Medulla oblongata (tissue), 1 donor: ENCODE data around the gene USO1.
A peak's percentile ranks its signal among the peaks of the same experiment; 100 is the strongest.
"Not testable (repeated sequence)": the region's sequence is repeated elsewhere in the genome, so short reads cannot be mapped to it uniquely, and the experiment has no call there.

ENCODE experiments used
- DNase-seq: peaks from one replicate; pipeline ENCODE4 v3.0.0-alpha.2; 2015; ENCODE audit errors: extremely low spot score

Gene USO1

DNA sequence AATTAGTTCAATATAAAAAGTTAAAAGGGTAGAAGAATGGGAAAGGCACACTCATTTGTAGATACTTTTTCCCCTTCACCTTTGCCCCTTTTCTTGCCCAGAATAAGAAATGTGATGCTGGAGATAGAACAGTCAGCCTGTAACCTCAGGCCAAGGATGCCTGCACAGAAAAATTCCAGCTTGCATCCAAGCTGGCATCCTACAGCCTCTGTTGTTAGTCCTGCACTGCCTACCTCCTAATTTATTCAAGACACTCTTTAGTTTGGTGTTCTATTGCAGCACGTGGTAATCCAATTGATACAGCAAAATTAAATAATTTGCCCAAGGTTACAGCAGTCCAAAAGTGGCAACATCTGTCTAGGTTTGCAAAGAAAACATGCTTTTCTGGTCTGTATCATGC lies 9.7 kb upstream of the USO1 start:
- no peak for DNase-seq

DNA sequence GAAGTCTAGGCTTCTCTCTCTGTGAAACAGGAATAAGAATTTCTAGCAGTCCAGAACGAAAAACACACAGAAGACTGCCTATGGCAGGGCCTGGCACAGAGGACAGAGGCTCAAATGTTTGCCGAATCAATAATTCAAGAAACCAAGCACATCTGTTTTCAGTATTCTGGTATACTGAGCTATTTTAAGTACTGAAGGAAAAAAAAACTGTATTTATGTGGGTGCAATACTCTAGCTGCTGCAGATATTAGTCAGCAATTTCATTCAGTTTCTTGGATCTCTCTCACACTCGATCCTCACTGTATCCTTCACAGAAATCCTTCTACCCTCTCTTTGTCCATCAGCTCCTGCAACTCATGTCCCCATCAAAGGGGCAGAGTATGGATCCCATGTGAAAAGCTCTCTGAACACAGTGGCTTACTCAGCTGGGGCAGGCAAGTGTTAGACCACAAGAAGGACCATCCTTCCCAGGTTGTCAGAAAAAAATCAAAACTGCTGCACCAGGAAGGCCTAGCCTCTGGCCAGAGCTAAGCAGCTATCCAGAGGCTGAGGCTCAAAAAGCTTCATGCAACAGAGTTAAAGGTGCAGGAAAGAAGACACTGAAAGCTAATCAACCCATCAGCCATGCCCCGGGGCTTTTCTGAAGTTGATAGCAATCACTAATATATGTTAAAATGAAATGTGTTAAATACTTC lies 9.1 kb upstream of the USO1 start:
- peak; percentile 33 for DNase-seq

DNA sequence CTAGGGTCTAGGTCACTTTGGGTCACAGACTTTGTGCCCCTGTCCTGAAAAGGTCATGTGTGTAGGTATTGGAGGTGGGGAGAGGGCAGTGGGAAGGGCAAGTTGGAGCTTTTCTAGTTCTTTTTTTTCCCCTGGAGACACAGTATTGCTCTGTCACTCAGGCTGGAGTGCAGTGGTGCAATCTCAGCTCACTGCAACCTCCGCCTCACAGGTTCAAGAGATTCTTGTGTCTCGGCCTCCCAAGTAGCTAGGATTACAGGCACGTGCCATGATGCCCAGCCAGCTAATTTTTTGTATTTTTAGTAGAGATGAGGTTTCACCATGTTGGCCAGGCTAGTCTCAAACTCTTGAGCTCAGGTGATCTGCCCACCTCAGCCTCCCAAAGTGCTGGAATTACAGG lies 8.3 kb upstream of the USO1 start:
- DNase-seq: not testable (repeated sequence)

DNA sequence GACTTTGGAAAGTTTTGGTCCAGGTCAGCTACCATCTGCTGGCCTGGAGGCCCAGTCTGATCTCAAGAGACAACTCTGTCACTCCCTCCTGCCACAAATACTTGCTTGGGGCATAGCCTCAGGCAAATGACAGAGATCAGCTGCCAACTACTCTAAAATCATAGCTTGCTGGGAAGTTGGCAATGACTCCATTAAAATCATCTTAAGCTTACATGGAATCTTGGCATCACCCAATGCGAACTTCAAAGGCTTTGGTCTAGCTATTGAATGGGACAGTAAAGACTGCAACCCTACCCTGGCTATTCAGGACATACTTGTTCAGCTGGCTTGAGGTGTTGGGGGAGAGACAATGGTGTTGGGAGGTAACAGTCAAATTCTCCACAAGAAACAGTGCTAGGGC lies 7.0 kb upstream of the USO1 start:
- no peak for DNase-seq

DNA sequence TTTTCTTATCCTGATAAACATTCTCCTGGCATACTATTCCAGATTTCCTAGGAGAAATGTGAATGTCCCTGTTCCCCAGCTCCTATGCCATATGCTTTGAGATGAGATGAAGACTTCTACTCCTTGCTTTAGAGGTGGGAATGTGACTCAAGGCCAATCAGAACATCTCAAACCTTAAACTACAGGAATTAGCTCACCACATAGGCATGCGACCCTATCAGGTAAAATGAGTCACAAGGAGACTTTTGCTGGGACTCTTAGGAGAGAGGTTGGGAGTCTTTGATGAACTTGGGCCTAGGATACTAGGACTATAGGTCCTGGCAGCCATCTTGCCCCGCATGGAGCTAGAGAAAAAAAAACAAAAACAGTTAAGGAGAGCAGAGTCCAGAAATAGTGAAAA lies 5.8 kb upstream of the USO1 start:
- no peak for DNase-seq

DNA sequence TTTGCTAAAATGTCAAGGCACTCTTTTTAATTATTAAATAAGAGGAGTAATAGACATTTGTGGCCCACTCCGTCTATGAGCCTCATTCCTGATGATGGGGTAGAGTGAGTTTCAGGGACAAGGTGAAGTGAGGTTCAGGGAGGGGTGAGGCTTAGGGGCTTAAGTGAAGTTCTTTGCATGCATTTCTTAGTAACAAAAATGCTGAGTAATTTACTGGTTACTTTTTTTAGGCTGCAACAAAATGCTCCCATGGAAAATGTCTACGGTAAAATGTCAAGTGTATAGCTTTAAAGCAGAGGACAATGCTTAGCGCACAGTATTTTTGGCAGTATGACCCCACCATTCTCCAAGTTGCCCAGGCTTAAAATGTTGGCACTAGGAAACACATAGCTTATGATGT lies 2.0 kb upstream of the USO1 start:
- no peak for DNase-seq

DNA sequence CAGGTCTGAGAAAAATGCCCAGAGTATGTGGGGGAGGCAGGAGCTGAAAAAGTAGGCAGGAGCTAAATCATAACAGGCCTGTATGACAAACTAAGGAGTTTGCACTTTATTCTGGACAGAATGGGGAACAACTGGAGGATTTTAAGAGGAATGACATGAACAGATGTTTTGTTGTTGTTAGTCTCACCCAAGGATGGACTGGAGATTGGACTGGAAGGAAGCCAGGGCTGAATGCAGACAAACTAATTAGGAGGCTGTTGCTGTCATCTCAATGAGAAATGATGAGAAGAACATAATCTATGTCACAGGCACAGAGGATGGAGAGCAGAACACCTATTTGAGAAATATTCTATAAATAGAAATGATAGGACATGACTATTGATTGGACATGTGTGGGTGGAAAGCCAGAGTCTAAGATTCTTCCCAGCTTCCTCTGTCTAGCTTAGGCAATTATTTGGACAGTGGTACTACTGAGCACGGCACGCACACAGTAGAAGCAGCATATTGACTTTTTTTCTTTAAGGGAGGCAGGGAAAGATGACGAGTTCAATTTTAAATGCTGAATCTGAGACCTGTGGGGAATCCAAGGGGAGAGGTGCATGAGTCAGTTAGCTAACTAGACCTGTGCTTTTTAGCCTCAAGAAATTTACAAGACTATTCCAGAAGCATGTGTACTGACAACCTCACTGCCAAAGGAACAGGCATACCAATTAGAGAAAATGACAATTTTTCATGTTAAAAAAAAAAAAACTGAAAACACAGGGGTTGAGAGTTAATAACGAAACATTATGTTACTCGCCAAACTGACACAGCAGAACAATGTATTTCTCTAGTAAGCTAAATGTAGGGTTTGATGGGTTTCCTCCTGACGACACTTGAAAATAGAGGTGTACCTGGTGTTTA lies 963 bp upstream of the USO1 start:
- no peak for DNase-seq

DNA sequence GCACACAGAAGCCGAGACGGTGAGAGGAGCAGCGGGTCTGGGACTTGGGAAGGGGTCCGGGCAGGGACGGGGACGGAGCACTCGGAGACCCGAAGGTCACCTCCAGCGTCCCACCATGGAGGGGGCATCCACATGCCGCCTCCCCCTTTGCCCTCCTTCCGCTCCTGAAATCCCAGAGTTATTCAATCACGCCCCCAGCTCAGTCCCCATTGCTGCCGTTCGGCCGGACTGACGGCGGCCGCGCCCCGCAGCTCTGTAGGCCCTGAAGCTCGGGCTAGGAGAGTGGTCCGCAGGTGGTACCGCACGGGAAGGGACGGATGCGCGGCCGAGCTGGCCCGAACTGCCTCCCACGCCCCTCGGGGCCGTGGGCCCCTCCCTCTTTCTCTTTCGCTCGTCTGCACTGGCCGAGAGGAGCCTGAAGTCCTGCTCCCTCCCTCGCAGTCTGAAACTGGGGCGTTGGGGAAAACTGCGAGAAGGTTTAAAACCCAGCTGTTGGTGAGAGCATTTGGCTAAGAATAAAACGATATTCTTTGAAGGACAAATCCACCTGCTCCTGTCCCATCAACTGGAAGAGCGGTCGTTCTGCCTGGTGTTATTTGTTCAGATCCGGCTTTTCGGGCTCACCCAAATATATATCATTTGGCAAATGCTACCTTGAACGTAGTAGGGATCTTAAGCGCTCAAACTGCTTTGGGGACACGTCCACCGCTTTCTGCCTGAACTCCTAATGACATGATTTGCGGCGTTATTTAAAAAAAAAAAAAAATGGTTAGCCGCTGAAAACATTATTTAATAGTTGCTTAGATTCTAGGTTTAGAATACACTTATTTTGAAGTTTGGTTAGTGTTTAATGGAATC lies 719 bp downstream of the USO1 start:
- DNase-seq: peak; percentile 74

DNA sequence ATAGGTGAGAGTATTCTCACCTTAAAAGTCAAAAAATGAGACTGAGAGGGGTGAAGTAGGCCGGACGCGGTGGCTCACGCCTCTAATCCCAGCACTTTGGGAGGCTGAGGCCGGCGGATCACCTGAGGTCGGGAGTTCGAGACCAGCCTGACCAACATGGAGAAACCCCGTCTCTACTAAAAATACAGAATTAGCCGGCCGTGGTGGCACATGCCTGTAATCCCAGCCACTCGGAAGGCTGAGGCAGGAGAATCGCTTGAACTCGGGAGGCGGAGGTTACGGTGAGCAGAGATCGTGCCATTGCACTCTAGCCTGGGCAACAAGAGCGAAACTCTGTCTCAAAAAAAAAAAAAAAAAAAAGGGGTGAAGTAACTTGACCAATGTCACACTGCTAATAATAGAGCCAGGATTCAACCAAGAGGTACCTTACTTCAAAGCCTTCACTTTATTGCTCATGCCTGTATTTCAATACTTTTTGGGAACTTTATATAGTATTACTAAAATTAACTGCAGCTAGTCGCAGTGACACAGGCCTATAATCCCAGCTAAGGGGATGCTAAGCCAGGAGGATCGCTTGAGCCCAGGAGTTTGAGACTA lies 1.7 kb downstream of the USO1 start:
- not testable (repeated sequence) for DNase-seq

DNA sequence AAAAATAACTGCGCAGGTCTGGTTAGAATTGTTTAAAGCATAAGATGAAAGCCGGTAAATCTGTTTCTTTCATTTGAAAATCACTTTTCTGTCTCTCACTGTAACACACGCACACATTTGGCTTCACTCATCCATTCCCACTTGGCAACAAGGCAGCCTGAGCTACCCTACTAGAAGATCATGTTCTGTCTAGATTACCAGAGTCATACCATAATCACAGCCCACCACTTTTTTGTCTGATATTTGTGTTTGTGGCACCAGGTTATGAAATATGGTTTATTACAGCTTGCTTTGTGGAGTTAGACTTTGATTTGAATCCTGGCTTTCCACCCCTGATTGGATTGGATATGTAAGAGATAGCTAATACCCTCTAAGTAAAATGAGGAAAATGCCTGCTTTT lies 2.2 kb downstream of the USO1 start:
- DNase-seq: no peak

DNA sequence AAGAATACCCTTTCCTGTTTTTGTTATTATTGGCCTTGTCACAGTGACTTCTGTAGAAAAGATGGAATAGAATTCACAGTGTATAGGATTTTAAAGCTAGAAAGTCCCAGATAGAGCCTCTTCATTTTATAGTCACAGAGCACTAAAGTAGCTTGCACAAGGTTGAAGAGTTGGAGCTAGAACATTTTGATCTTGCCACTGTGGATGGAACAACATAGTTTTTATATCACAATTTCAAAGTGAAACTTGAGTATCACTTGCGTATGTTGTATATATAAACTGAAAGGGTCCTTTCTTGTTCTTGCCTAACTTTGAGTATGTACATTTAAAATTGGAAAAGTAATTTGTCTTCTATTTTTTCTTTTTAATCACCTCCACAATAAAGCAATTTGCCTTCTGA lies 2.7 kb downstream of the USO1 start:
- DNase-seq: no peak

DNA sequence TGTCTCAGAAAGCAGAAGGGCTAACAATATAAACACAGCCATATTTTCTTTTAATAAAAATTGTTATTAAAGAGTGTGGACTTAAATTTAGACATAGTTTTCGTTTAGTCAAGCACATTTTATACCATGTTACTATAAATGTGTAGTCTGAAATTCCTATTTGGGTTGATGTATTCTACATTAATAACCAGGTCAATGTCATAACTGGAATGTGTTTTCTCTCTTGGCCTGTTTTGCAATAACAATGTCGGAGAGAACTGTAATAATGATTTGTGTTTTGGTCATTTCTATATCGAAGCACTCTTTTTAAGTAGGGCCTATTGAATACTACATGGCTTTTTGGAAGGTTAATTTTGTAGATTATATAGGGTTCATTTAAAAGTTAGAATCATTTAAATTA lies 5.5 kb downstream of the USO1 start:
- no peak for DNase-seq

DNA sequence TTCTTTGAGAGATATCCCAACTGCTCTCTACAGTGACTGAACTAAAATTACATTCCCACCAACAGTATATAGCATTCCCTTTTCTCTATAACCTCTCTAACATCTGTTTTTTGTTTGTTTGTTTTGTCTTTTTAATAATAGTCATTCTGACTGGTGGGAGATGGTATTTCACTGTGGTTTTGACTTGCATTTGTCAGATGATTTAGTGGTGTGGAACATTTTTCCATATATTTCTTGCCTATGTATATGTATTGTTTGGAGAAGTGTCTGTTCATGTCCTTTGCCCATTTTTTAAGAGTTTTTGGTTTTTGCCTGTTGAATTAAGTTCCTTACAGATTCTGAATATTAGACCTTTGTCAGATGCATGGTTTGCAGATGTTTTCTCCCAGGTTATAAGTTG lies 9.0 kb downstream of the USO1 start:
- DNase-seq: no peak

DNA sequence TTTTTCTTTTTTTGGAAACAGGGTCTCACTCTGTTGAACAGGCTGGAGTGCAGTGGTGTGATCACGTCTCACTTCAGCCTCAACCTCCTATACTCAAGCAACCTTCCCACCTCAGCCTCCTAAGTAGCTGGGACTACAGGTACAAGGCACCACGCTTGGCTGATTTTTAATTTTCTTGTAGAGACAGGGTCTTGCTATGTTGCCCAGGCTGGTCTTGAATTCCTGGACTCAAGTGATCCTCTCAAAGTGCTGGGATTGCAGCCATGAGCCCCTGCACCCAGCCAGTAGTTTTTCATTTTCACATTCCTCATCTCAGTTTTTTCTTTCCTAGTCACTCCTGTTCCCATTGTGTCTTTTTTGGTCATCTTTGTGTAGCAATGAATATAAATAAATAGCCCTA lies 11.1 kb downstream of the USO1 start:
- no peak for DNase-seq

DNA sequence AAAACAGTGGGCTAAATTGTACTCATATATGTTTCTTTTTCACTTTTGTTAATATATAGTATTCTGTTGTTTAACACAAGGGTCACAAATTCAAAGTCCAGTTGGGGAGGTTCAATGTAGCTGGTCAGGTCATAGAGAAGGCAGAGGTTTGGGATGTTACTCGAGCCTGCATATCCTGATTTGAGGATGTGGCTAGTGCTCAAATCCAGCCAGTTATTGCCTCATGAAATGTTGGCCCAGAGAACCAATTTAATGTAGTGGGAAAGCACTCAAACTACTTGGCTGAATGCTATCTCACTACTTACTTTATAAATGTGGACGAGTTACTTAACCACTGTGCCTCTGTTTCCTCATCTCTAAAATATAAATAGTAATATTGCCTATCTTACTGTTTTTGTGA lies 12.5 kb downstream of the USO1 start:
- DNase-seq: no peak

DNA sequence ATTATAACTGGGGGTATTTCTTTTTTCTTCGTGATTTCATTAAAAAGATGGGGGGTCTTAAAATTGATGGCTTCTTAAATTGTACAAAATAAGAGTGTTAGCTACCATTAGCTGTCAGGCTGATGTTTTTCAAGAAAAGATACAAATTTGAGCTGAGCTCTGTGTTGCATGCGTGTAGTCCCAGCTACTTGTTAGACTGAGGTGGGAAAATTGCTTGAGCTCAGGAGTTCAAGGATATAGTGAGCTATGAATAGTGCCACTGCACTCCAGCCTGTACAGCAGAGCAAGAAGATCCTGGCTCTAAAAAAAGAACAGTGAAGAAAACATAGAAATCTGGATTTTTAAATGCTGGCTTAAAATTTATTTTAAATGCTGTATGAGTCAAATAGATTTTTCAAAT lies 13.0 kb downstream of the USO1 start:
- DNase-seq: no peak

DNA sequence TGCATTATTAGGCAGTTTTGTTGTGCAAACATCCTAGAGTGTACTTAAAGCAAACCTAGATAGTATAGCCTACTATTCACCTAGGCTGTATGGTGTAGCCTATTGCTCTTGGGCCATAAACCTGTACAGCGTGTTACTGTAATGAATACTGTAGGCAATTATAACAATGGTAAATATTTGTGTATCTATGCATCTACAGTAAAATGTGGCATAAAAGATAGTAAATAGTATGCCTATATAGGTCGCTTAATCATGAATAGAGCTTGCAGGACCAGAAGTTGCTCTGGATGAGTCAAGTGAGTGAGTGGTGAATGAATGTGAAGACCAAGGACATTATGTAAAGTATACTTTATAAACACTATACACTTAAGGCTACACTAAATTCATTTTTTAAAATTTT lies 16.6 kb downstream of the USO1 start:
- no peak for DNase-seq

DNA sequence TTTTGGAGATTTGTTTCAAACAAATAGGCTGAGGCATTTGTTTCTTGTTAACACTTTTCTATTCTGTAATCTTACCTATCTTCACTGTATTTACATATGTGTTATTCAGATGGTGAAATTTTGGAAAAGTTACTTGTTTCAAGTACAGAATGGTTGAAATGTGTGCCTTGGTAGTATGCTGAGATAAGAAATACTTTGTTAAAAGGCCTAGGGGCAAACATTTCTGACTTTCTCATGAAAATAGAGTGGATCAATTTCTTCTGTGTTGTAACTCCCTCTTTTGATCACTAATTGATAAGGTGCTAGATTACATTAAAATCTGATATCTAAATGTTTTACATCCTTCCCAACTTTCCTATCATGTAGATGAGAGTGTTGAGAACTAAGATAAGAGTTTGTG lies 18.1 kb downstream of the USO1 start:
- no peak for DNase-seq

DNA sequence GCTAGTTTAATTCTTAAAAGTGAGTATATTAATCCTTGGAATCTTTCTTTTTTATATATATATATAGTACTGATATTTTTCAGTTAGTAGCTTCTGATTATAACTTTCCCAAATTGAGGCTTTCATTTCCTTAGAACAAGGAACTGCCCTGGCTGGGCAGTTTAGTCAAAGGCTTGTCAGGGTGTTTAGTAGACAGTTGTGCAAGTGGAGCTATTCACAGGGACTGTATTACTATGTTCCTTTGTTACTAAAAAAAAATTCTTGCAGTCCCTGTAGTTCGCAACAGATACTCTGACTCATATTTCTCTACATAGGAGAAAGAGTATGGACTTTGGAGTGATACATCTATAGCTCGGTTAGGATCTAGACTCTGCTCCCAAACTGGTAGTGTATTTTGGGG lies 20.8 kb downstream of the USO1 start:
- DNase-seq: no peak

DNA sequence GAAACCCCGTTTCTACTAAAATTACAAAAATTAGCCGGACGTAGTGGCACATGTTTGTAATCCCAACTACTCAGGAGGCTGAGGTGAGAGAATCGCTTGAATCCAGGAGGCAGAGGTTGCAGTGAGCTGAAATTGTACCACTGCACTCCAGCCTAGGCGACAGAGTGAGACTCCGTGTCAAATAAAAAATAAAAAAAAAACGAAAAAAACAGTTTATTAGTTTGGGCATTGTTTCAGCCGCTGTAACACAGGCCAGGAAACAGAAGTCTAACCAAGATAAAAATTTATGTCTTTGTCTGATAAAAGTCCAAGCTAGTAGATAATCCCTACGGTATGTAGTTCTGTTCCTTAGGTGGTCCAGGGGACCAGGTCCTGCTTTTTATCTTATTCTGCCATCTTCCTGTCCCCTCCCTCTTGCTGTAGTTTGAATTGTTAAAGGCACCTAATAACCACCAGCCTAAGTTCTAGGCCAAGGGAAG lies 21.4 kb downstream of the USO1 start:
- no peak for DNase-seq

DNA sequence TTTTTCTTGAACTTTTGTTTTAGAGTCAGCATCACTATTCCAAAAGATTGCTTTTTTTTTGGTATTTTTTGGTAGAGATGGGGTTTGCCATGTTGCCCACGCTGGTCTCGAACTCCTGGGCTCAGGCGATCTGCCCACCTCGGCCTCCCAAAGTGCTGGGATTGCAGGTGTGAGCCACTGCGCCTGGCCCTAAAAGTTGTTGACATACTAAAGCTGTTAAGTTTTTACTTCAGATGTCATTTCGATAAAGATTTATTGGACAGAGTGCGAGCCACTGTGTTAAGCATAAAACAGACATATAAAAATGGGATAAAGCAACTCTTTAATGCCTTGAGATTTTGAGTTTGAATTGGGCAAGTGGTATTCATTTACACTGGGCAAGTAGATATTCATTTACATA lies 28.3 kb downstream of the USO1 start:
- no peak for DNase-seq

DNA sequence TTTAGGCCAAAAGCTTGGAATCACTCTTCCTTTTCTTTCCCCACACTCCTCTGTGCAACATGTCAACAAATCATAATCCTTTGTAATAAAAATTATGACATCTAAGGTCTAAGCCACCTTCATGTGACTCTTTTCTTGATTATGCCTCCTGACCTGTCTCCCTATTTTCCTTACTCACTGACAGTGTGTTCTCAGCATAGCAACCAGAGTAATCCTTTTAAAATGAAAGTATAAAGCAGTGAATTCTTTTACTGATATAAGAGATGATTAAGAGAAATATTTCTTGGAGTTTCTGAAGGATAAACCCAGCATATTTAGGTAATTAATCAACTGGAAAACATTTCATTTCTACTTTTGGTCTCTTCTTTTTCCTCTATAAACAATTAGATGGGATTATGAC lies 44.7 kb downstream of the USO1 start:
- DNase-seq: no peak
